GM19468 (cell line): ENCODE results near the gene GRWD1.

ENCODE experiments used
- ATAC-seq: cut with Tn5 transposase; IDR thresholded peaks from one replicate; pipeline ENCODE4 v1.9.1; 2021; ENCODE audit warnings: mild to moderate bottlenecking, moderate library complexity, moderate number of reproducible peaks; ENCODE audit not compliant: unreplicated experiment; ENCODE audit errors: extremely low read depth

The GRWD1 gene

DNA sequence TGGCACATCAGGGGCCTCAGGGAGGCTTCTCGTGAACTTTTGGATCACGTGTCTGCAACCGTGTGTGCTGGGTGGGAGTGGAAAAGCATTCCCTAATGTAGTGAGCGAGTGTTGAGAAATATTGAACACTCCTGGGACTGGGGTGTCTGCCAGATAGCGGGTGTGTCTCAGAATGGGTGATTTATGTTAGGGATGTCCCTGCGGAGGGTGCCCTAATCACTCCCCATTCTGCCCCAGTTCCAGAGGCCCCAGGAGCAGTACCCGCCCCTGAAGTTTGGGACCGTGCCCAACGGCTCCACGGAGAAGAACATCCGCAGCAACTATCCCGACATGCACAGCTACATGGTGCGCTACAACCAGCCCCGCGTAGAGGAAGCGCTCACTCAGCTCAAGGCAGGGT is 24.2 kb upstream of the GRWD1 start:
- ATAC-seq = no peak

DNA sequence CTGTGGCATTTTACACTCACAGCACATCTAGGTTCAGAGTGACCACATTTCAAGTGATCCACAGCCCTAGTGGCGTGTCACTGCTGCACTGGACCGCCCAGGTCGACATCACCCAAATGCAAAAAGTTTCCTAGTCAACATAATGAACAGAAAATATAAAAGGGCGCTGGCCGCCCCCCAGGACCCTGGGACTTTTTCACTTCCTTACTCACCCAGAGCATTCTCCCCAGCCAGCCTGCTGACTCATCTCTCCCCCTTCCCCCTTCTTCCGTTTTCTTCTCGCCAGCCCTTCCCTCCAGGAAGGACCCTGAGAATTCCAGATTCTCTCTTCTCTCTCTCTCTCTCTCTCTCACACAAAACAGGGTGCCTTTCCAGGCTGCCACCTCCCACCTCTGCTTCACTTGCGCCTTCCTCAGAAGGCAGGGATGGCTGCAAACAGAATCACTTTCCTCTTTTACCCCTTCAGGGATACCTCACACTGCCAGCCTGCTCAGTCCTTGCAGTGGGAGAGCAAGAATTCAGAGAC is 21.0 kb upstream of the GRWD1 start:
- no peak for ATAC-seq

DNA sequence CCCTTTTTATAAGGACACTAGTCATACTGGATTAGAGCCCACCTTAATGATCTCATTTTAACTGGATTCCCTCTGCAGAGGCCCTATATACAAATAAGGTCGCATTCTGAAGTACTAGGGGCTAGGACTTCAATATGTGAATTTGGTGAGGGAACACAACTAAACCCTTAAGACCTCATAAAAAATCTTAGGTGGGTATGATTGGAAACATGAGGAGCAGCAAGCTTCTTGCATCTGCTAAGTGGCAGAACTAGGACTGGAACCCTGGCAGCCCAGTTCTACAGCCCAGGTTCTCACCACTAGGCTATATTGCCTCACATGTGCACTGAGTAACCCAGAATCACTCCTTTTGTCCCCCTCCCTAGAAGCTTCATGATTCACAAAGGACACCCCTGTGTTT is 17.1 kb upstream of the GRWD1 start:
- no peak for ATAC-seq

DNA sequence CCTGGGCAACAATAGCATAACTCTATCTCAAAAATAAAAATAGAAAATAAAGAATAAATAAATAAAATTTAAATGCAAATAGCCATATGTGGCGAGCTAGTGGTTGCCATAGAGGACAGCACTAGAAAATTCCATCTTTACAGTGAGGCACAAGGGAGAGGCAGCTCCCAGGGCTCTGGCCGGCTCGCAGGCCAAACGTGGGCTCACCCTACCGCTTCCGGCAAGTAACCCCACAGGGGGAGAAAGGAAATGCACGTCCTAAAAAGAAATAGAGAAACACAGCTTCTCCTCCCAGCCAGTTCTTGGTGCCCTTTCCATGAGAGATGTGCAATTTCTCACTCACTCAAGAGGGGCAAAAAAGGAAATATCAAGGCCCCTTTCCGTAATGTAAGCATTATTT is 12.4 kb upstream of the GRWD1 start:
- no peak for ATAC-seq

DNA sequence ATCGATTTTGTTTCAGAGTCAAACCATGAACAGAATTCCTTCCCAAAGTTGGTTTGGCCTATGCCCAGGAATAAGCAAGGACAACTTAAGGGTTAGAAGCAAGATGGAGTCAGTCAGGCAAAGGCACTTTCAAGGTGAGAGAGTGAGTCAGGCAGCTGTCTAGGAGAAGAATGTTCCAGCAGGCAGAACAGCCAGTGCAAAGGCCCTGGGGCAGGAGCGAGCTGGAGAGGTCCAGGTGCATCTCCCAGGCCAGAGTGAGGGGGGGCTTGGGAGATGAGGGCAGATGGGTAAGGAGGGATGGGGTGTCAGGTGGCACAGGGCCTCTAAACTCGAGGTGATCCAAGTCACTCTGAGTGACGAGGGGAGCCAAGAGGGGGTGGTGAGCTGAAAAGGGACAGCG is 9.2 kb upstream of the GRWD1 start:
- ATAC-seq = no peak

DNA sequence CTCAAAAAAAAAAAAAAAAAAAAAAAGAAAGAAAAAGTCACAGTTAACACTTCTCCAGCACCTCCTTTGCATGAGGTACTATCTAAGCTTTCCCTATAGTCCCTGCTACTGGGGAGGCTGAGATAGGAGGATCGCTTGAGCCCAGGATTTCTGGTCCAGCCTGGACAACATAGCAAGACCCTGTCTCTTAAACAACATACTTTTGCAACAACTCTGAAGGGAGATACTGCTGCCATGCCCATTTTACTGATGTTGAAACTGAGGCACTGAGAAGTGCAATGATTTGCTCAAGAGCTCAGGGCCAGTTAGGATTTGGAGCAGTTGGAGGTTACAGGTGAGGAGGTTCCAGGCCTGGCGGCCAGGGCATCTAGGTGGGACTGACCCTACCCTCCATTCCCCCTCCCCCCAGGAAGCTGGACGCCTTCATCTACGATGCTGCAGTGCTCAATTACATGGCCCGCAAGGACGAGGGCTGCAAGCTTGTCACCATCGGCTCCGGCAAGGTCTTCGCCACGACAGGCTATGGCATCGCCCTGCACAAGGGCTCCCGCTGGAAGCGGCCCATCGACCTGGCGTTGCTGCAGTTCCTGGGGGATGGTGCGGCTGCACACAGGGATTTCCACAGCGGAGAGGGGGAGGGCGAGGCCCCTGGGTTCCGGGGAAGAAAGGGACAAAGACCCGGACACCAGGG is 4.3 kb upstream of the GRWD1 start:
- ATAC-seq = no peak

DNA sequence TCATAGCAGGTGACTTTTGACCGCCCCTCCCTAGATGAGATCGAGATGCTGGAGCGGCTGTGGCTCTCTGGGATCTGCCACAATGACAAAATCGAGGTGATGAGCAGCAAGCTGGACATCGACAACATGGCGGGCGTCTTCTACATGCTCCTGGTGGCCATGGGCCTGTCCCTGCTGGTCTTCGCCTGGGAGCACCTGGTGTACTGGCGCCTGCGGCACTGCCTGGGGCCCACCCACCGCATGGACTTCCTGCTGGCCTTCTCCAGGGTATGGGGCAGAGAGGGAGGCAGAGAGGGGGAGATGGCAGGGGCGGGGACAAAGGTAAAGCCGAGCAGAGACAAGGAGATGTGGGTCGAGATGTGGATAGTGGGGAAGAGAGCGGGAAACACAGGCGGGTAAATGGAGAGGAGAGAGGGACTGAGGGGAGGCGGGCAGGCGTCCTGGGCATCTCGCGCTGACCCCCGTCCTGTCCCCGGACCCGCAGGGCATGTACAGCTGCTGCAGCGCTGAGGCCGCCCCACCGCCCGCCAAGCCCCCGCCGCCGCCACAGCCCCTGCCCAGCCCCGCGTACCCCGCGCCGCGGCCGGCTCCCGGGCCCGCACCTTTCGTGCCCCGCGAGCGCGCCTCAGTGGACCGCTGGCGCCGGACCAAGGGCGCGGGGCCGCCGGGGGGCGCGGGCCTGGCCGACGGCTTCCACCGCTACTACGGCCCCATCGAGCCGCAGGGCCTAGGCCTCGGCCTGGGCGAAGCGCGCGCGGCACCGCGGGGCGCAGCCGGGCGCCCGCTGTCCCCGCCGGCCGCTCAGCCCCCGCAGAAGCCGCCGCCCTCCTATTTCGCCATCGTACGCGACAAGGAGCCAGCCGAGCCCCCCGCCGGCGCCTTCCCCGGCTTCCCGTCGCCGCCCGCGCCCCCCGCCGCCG is 3.4 kb upstream of the GRWD1 start:
- ATAC-seq = no peak

DNA sequence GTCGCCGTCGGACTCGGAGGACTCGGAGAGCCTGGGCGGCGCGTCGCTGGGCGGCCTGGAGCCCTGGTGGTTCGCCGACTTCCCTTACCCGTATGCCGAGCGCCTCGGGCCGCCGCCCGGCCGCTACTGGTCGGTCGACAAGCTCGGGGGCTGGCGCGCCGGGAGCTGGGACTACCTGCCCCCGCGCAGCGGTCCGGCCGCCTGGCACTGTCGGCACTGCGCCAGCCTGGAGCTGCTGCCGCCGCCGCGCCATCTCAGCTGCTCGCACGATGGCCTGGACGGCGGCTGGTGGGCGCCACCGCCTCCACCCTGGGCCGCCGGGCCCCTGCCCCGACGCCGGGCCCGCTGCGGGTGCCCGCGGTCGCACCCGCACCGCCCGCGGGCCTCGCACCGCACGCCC is 2.5 kb upstream of the GRWD1 start:
- ATAC-seq = no peak

DNA sequence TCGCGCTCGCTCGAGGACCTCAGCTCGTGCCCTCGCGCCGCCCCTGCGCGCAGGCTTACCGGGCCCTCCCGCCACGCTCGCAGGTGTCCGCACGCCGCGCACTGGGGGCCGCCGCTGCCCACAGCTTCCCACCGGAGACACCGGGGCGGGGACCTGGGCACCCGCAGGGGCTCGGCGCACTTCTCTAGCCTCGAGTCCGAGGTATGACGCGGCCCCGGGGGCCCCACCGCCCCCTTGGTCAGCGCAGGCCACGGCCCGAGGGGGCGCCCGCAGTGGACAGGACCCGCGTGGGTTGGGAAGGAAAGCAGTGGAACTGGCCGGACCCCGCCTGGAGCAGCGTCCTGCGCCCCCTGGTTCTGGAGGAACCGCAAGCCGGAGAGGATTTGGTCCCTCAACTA is 2.1 kb upstream of the GRWD1 start:
- ATAC-seq = no peak

DNA sequence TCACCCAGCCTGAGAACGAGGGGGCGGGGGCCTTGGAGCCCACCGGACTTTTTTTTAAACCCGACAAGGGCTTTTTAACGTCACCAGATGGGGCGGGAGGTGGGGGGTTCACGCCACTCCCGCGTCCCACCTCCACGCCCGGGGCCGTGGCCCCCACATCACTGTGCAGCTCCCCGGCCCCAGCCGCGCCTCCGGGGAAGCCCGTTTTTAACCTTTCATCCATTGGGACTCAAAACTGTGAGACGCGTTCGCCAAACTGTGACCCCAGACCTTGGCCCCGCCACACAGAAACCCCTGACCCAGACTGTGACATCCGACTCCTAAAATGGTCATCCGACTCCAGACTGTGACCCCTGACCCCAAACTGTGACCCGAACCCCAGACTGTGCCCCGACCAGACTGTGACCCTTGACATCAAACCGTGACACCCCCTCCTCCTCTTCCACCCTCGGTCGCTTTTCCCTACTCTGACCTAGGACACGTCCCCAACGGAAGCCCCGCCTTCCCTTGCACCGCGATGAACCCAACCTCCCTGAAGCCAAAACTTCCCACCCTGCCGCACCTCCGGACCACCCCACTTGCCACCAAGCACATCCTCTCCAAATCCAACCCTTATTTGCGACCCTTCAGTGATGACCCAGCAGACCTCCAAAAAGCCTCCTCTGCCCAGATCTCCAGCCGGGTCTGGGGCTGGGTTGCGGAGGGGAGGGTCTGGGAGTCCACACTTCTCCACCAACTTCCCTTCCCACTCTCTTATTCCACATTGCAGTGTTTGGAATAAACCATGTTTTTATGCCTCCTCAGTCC is 1.5 kb upstream of the GRWD1 start:
- ATAC-seq = no peak

DNA sequence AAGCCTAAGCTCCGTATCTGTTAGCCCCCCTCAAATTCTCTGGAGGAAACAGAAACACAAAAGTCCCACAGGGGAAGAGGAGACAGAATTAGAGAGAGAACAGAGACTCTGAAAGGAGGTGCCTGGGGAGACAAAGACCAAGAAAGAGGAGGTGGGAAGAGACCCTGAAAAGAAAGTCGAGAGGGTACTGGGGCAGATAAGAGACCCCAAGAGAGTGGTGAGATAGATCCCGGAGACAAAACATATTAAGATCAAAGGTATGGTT is 915 bp upstream of the GRWD1 start:
- ATAC-seq = no peak

DNA sequence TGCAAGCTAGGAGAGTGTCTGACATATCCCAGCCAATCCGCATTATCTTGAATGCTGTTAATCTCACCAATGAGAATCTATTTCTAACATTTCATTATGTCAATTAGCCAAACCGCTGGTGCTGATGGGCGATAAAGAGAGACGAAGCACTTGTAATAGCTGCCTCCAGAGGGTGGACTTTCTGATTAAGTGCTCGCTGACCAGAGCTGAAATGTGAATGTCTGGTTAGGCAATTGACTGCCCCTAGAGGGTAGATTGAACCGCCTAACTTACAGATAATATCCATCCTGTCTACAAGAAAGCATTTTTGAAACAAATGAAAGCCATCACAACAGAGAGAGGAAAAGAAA is 552 bp upstream of the GRWD1 start:
- no peak for ATAC-seq

DNA sequence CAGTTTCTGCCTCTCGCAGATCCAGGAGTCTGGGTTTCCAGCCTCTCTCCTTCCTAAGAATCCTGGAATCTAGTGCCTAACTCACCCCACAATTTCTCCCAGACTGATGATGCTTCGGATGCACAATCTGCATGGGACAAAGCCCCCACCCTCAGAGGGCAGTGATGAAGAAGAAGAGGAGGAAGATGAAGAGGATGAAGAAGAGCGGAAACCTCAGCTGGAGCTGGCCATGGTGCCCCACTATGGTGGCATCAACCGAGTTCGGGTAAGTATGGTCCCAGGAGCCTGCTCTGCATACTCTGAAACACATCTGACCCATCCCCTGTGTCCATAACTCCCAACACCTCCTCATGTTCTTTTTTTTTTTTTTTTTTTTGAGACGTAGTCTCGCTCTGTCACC is 796 bp downstream of the GRWD1 start:
- ATAC-seq = no peak

DNA sequence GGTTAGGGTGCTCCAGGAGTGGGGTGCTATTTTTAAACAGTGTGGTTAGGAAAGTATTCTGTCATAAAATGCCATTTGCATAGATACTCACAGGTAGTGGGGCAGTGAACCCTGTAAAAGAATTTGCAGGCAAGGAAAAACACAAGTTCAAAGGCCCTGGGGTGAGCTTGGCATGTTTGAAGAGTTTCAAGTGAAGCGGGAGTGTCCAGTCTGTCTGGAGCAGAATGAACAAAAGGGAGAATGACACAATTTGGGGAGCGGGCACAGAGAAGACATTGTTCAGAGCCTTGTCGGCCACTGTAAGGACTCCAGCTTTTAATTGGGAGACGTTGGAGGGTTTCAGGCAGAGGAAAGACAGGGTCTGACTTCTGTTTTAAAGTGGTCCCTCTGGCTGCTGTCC is 2.8 kb downstream of the GRWD1 start:
- ATAC-seq = no peak

DNA sequence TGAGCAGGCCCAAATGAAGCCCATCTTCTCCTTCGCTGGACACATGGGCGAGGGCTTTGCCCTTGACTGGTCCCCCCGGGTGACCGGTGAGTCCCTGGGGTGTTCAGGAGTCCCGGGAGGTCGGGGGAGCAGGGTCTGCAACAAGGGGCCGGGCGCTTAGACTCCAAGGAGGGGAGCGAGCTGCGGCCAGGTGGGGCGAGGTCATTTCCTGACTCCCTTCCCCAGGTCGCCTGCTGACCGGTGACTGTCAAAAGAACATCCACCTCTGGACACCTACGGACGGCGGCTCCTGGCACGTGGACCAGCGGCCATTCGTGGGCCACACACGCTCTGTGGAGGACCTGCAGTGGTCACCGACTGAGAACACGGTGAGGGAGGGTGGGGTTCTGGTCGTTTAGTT is 4.7 kb downstream of the GRWD1 start:
- no peak for ATAC-seq

DNA sequence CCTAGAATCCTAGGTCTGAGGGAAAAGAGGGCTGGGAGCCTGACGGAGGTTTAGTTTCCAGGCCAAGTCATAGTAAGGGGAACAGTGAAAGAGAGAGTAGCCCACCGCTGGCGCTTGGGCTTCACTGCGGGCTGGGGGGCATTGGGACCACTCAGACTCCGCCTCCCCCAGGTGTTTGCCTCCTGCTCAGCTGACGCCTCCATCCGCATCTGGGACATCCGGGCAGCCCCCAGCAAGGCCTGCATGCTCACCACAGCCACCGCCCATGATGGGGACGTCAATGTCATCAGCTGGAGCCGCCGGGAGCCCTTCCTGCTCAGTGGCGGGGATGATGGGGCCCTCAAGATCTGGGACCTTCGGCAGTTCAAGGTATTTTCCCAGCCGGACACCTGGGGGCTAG is 5.1 kb downstream of the GRWD1 start:
- ATAC-seq = no peak

DNA sequence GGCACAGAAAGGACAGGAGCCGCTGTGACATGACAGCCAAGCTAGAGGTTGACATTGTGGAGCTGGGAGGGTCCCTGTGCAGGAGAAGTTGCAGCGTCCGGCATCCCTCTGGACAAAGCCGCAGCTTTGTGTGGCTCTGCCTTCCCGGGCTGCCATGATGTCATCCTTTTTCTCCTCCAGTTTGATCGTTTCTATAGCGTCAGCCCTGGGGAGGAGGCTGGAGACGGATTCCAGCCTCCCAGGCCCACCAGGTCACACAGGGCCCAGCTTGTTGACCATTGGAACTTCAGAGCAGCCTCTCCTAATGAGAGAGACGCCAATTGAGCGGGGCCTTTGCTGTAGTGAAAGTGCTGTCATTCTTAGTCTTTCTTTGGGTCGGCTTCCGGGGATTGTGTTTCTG is 5.8 kb downstream of the GRWD1 start:
- ATAC-seq = no peak

DNA sequence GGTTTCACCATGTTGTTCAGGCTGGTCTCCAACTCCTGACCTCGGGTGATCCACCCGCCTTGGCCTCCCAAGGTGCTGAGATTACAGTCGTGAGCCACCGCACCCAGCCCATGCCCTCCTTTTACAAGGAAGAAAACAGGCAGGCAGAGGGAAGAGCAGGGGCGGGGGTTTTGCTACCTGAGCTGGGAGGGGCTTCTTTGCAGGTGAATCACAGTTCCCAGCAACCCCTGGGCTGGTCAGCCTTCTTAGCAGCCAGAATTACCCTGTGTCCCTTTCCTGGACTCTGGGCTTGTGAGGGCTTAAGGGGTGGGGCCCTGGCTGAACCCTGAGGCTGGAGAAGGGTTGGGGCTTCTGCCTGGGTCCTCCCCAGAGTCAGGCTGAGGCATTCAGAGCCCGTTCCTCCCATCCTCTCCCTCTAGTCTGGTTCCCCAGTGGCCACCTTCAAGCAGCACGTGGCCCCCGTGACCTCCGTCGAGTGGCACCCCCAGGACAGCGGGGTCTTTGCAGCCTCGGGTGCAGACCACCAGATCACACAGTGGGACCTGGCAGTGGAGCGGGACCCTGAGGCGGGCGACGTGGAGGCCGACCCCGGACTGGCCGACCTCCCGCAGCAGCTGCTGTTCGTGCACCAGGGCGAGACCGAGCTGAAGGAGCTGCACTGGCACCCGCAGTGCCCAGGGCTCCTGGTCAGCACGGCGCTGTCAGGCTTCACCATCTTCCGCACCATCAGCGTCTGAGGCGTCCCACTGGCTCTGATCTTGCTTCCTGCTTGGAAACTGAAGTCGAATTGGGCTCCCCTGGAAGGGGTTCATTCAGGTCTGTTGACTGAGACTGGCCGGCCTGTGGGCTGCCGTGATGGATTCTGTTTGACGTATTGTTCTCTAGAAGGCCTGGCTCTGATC is 6.8 kb downstream of the GRWD1 start:
- no peak for ATAC-seq

DNA sequence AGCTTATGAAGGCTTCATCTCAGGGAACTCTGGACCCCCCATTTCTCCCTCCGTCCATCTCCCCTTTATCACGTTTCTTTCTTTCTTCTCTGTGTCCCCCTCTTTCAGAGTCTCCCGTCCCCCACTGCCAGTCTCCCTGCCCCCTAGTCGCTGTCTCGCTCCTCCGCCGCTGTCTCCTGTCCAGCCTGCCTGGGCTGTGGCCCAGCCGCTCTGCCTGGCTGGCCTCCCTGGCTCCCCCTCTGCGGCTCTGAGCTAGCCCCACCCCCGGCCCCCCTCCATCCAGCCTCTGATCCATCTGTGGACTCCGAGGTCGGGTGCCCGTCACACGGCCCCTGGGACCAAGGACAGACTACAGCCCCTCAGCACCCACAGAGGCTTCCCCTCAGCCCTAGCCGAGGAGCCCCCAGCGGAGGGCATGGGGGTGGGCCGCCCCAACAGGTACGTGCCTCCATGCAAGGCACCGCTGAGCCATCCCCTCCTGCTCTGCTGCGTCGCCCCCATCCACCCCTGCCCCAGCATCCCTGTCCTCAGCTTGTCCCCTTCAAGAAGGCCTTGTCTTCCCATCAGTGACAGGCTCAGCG is 8.5 kb downstream of the GRWD1 start:
- no peak for ATAC-seq
